Pancreas (tissue), 10 donors: ENCODE data around the gene C14orf132. TPM values are rescaled to one million over a fixed set of nuclear protein-coding genes. Genes with fewer than 3 reads are reported as not detected.

Experiments used
- ATAC-seq, 4 donors: fragments of 200-7000 bp; cut with Tn5 transposase; one replicate each; pipeline versions ENCODE4 v1.8.0 to v1.9.1; 2020; ENCODE audit warnings: mild to moderate bottlenecking in 4 of 4, moderate library complexity in 4 of 4
- DNase-seq, 6 donors: peaks; one replicate each; pipeline ENCODE4 v3.0.0-alpha.2; 2020
- FAIRE-seq: peaks from 2 replicates; lab custom pipeline; 2012; peaks lifted over from hg19 to GRCh38; lab: Jason Lieb, UNC
- H3K27ac ChIP-seq, 4 donors: fragments of 200-600 bp; sonication (generic); 1 replicate in 3 of 4; 2 replicates in 1 of 4; pipeline versions ENCODE4 v1.5.0 to v1.8.0; 2020
- H3K27me3 ChIP-seq, 4 donors: fragments of 200-600 bp; one replicate each; pipeline ENCODE4 v1.8.0; 2021
- H3K36me3 ChIP-seq, 3 donors: fragments of 200-600 bp; sonication (generic) in 1 of 3; one replicate each; pipeline versions ENCODE4 v1.5.0 to v1.8.0; 2020 to 2021
- H3K4me1 ChIP-seq, 3 donors: fragments of 200-600 bp; one replicate each; pipeline ENCODE4 v1.8.0; 2021
- H3K4me3 ChIP-seq, 4 donors: fragments of 200-600 bp; sonication (generic) in 2 of 4; one replicate each; pipeline versions ENCODE4 v1.5.0 to v1.8.0; 2020 to 2021
- H3K9me3 ChIP-seq, 4 donors: fragments of 200-600 bp; one replicate each; pipeline ENCODE4 v1.8.0; 2021
- WGBS, 2 donors: extraction: QIAGEN DNeasy Blood & Tissue Kit; methylation state at CpG; one replicate each; pipeline ENCODE4 v1.1.7; 2013; 5-methylcytosine and 5-hydroxymethylcytosine counted together
- intact Hi-C, 3 donors: fragments of 100-400 bp; cut with DNase I; formaldehyde crosslinking; loops; one replicate each; pipeline versions ENCODE4 v1.11.1 to v1.14.2; 2022
- polyA plus RNA-seq, 2 donors: library from polyadenylated mRNA; stranded (reverse); fragments of 200-250 nt; gene quantifications; one replicate each; pipeline ENCODE4 v1.2.3, GENCODE V29; 2013
- total RNA-seq, 6 donors: library from RNA; stranded (reverse); fragmentation: NEBNext Ultra II Directional in 4 of 6; extraction: Animal tissue kit (Norgen Biotek cat#: 25700) in 4 of 6; gene quantifications; one replicate each; pipeline versions ENCODE4 v1.2.1 to v1.2.4, GENCODE V29; 2021 to 2023
- TF ChIP-seq, protein P1 (sequence below), 4 donors: fragments of 200-600 bp; sonication (generic) in 3 of 4; IDR thresholded peaks; one replicate each; pipeline versions ENCODE4 v1.5.0 to v1.8.0; 2021; ENCODE audit warnings: antibody characterized with exemption in 4 of 4
- donor health status: healthy with polysubstance abuse.
- donor health status: DM: no; HTN: no; CAD: no; lungs with moderate emphysema.
- donor health status: DM: no; HTN: no; CAD: no.
- donor health status: control.
- donor health status: control.
- donor health status: Bipolar disorder and iron deficiency.
- donor health status: DM: yes; HTN: yes; CAD: no.
- donor health status: DM: no; HTN: no; CAD: no.
- donor health status: DM: no; HTN: no; CAD: no.
- donor health status: DM: yes; HTN: yes; CAD: no.

Gene C14orf132
- total and polyA plus RNA-seq, 8 donors, result 1.5 to 11.7 (median 3.7) TPM

DNA sequence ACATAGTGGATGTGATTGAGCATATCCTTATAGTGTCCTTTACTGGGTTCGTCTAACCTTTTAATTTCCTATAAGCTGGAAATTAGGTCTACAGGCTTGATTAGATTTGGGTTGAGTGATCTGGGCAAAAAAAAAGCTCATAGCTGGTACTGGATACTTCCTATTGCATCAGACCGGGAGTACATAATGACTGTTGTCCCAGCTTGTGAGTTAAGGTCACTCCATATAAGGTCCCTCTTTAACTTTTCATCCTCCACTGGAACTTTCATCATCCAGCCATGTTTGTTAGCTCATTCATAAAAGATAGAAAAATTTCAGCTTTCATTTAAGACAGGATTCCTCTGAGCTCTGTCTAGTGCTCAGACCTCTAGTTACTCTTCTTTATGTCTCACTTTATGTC, 80.8 kb downstream of the C14orf132 start:
- ATAC-seq (no peak), DNase-seq (no peak), FAIRE-seq (no peak)
- H3K27ac ChIP-seq, result no peak overlapping the region
- TF ChIP-seq, protein P1, sequence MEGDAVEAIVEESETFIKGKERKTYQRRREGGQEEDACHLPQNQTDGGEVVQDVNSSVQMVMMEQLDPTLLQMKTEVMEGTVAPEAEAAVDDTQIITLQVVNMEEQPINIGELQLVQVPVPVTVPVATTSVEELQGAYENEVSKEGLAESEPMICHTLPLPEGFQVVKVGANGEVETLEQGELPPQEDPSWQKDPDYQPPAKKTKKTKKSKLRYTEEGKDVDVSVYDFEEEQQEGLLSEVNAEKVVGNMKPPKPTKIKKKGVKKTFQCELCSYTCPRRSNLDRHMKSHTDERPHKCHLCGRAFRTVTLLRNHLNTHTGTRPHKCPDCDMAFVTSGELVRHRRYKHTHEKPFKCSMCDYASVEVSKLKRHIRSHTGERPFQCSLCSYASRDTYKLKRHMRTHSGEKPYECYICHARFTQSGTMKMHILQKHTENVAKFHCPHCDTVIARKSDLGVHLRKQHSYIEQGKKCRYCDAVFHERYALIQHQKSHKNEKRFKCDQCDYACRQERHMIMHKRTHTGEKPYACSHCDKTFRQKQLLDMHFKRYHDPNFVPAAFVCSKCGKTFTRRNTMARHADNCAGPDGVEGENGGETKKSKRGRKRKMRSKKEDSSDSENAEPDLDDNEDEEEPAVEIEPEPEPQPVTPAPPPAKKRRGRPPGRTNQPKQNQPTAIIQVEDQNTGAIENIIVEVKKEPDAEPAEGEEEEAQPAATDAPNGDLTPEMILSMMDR (IDR thresholded peaks at IDR 0.05), result no peak
- no peaks in the 10 kb centered on the region for H3K36me3 ChIP-seq
- intact Hi-C loops, result no loop called here
- no peaks in the 10 kb centered on the region for H3K27me3 ChIP-seq
- H3K4me3 ChIP-seq, result no peak overlapping the region
- no peaks in the 10 kb centered on the region for H3K4me1 ChIP-seq
- H3K9me3 ChIP-seq, result no peaks in the 10 kb centered on the region
- 70 to 78% methylated on average over 2 of the region's 2 CpGs for WGBS, 2 donors

DNA sequence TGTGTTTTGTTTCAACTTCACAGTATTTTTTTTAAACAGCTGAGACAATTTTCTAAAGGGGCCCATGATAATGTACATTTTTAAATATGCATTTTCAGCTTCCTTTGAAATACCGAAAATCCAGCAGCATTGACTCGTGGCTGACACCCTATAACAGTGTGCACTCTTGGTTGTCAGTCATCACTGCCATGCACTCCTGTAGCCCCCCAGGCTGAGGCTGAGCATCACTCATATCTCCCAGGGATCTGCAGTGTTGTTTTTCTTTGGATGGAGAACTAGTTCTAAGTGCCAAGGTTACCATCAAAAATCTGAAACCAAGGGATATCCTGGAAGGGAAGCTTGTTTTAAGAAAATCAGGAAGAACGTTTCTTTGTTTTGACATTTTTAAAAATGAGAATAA, 81.2 kb downstream of the C14orf132 start:
- no peak for FAIRE-seq
- Histone ChIP-seq H3K27me3 (no peaks in the 10 kb centered on the region), H3K27ac (no peak overlapping the region), H3K4me3 (no peak overlapping the region), H3K36me3 (no peaks in the 10 kb centered on the region), H3K4me1 (no peaks in the 10 kb centered on the region), H3K9me3 (no peaks in the 10 kb centered on the region)
- no peak for ATAC-seq
- no peak for DNase-seq
- WGBS, 2 donors, result 78 to 88% methylated on average over 3 of the region's 3 CpGs
- TF ChIP-seq, protein P1 (IDR thresholded peaks at IDR 0.05), result no peak
- intact Hi-C loops, result no loop called here

DNA sequence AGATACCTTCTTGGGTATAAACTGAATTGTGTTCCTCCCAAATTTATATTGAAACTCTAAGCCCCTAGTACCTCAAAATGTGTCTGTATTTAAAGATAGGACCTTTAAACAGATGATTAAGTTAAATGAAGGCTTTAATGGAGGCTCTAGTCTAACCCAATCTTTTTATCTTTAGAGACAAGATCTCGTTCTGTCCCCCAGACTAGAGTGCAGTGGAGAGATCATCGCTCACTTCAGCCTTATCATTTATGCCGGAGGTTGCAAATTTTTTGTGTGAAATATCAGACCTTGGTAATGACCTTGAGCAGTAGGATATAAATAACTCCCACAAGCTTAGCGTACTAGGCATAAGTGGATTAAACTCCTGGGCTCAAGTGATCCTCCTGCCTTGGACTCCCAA, 81.8 kb downstream of the C14orf132 start:
- ATAC-seq (no peak), DNase-seq (no peak), FAIRE-seq (no peak)
- intact Hi-C loops, result no loop called here
- H3K9me3 ChIP-seq, result no peaks in the 10 kb centered on the region
- H3K27ac ChIP-seq, result no peak overlapping the region
- H3K4me1 ChIP-seq, result no peaks in the 10 kb centered on the region
- no peaks in the 10 kb centered on the region for H3K36me3 ChIP-seq
- no peaks in the 10 kb centered on the region for H3K27me3 ChIP-seq
- WGBS, 2 donors, result 33 to 36% methylated on average over 4 of the region's 4 CpGs
- H3K4me3 ChIP-seq, result no peak overlapping the region
- TF ChIP-seq, protein P1 (IDR thresholded peaks at IDR 0.05), result no peak

DNA sequence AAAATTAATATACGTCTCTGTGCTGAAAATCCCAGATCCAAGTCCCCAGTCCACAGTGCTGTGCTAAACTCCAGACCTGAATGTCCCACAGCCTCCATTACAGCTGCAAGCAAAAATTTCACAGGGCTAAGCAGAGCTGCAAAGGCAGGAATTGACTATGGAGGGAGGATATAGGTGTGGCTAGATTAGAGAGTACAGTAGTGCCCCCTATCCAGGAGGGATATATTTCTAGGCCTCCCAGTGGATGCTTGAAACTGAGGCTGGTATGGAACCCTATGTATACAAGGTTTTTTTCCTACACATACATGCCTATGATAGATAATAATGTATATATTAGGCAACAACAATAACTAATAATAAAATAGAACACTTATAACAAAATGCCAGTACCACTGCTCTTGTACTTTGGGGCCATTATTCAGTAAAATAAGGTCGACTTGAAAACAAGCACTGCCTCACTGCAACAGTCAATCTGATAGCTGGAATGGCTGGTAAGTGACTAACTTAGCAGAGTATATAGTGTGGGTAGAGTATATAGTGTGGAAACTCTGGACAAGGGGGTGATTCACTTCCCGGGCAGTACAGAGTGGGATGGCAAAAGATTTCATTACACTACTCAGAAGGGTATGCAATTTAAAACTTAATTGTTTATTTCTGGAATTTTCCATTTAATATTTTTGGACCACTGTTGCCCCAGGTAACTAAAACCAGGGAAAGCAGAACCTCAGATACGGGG, 82.7 kb downstream of the C14orf132 start:
- FAIRE-seq (no peak), DNase-seq (no peak), ATAC-seq (no peak)
- WGBS, 2 donors, result 79 to 88% methylated on average over 4 of the region's 4 CpGs
- intact Hi-C loops, result no loop called here
- Histone ChIP-seq H3K36me3 (no peaks in the 10 kb centered on the region), H3K4me1 (no peaks in the 10 kb centered on the region), H3K9me3 (no peaks in the 10 kb centered on the region), H3K27ac (no peak overlapping the region), H3K27me3 (no peaks in the 10 kb centered on the region), H3K4me3 (no peak overlapping the region)
- TF ChIP-seq, protein P1 (IDR thresholded peaks at IDR 0.05), result no peak

GRCh38 chr14:96122496-96122895, 83.3 kb downstream of the C14orf132 start:
- intact Hi-C loops, result no loop called here
- Histone ChIP-seq H3K27ac (no peak overlapping the region), H3K9me3 (no peaks in the 10 kb centered on the region), H3K4me3 (no peak overlapping the region), H3K27me3 (no peaks in the 10 kb centered on the region), H3K4me1 (no peaks in the 10 kb centered on the region), H3K36me3 (no peaks in the 10 kb centered on the region)
- 72 to 85% methylated on average over 6 of the region's 6 CpGs for WGBS, 2 donors
- TF ChIP-seq, protein P1 (IDR thresholded peaks at IDR 0.05), result no peak
- FAIRE-seq (no peak), DNase-seq (no peak), ATAC-seq (no peak)
